Measurements from ENCODE around the gene TFAP2A.

GRCh38 chr6:10441004-10441654 is 26.3 kb upstream of the TFAP2A start:
- TF ChIP-seq CTCF (conservative IDR thresholded peaks at IDR 0.05 in 1 of 2, IDR thresholded peaks at IDR 0.05 in 1 of 2; ENCODE audit: low read depth in 1 of 2, low read length in 2 of 2) (no peak), EZH2 (IDR thresholded peaks at IDR 0.05; ENCODE audit: low read length, missing control alignments) (no peak)

Measured in fibroblast of lung (primary cell).